Measurements from ENCODE around the gene FADS2.

DNA sequence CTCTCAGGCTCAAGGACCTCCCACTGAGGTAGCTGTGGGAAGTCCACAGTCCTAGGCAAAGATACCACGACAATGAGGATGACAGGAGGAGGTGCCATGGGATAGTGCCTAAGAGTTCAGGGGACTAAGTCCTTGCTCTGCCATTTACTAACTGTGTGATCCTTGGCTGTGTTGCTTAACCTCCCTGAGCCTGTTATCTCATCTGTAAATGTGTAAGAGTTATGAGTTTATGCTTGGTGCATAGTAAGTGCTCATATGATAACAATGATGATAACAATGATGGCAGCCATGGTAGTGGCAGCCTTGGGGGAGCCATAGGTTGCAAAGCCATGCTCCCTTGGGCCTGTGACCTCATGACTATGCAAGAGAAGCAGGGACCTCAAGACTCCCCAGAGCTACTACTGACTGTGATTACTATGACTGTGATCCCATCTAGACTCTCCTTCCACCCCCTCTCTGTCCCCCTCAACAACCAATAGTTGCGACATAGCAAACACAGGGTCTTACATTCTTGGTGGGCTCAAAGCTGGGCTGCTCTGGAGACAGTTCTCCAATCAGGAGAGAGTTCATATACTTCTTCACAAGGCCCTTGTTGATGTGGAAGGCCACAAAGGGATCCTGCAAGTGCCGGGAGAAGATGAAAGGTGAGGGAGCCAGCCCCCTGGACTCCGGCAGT lies 15.2 kb upstream of the FADS2 start:
- TF ChIP-seq, protein P1, sequence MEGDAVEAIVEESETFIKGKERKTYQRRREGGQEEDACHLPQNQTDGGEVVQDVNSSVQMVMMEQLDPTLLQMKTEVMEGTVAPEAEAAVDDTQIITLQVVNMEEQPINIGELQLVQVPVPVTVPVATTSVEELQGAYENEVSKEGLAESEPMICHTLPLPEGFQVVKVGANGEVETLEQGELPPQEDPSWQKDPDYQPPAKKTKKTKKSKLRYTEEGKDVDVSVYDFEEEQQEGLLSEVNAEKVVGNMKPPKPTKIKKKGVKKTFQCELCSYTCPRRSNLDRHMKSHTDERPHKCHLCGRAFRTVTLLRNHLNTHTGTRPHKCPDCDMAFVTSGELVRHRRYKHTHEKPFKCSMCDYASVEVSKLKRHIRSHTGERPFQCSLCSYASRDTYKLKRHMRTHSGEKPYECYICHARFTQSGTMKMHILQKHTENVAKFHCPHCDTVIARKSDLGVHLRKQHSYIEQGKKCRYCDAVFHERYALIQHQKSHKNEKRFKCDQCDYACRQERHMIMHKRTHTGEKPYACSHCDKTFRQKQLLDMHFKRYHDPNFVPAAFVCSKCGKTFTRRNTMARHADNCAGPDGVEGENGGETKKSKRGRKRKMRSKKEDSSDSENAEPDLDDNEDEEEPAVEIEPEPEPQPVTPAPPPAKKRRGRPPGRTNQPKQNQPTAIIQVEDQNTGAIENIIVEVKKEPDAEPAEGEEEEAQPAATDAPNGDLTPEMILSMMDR (IDR thresholded peaks at IDR 0.05; ENCODE audit: low read depth, low read length), result no peak
- no peak for TF ChIP-seq POLR2A (IDR thresholded peaks at IDR 0.05; ENCODE audit: extremely low read depth, insufficient read length)

Data from NB4 (cell line).